Liver (tissue), 10 donors: Measurements from ENCODE around the gene VPS37D. TPM values are rescaled to one million over a fixed set of nuclear protein-coding genes. Genes with fewer than 3 reads are reported as not detected.
A peak's percentile ranks its signal among the peaks of the same experiment; 100 is the strongest.

Experiments
- DNase-seq: peaks from one replicate; pipeline ENCODE4 v3.0.0-alpha.2; 2017; ENCODE audit warnings: low spot score
- H3K27ac ChIP-seq, 2 donors: one replicate each; pipeline ENCODE4 v1.7.0; 2013; ENCODE audit warnings: inconsistent platforms in 2 of 2, low read length in 2 of 2, control low read depth in 1 of 2, low read depth in 1 of 2, mild to moderate bottlenecking in 1 of 2
- H3K27me3 ChIP-seq, 4 donors: one replicate each; pipeline versions ENCODE4 v1.6.1 to v1.7.0; 2013; ENCODE audit warnings: low read length in 3 of 4, inconsistent platforms in 1 of 4, mild to moderate bottlenecking in 1 of 4, moderate library complexity in 1 of 4; ENCODE audit not compliant: control insufficient read depth in 4 of 4, insufficient read depth in 4 of 4
- H3K36me3 ChIP-seq, 4 donors: one replicate each; pipeline versions ENCODE4 v1.6.1 to v1.7.0; 2013; ENCODE audit warnings: low read length in 3 of 4, mild to moderate bottlenecking in 3 of 4, low read depth in 1 of 4, moderate library complexity in 1 of 4; ENCODE audit not compliant: control insufficient read depth in 4 of 4, insufficient read depth in 3 of 4
- H3K4me1 ChIP-seq, 4 donors: one replicate each; pipeline versions ENCODE4 v1.6.1 to v1.7.0; 2013; ENCODE audit warnings: low read length in 3 of 4, mild to moderate bottlenecking in 3 of 4, moderate library complexity in 1 of 4; ENCODE audit not compliant: control insufficient read depth in 4 of 4, insufficient read depth in 4 of 4
- H3K4me3 ChIP-seq, 3 donors: one replicate each; pipeline versions ENCODE4 v1.6.1 to v1.7.0; 2013; ENCODE audit warnings: low read length in 3 of 3, control low read depth in 1 of 3, low read depth in 1 of 3, mild to moderate bottlenecking in 1 of 3
- H3K9ac ChIP-seq, 2 donors: one replicate each; pipeline ENCODE4 v1.7.0; 2013; ENCODE audit warnings: low read length in 2 of 2, mild to moderate bottlenecking in 2 of 2, moderate library complexity in 2 of 2, control low read depth in 1 of 2, low read depth in 1 of 2
- H3K9me3 ChIP-seq, 4 donors: one replicate each; pipeline versions ENCODE4 v1.6.1 to v1.7.0; 2013; ENCODE audit warnings: low read length in 3 of 4; ENCODE audit not compliant: control insufficient read depth in 4 of 4
- FOXA1 ChIP-seq: IDR thresholded peaks from 2 replicates; pipeline ENCODE4 v1.6.1; 2016; ENCODE audit warnings: antibody characterized with exemption
- GABPA ChIP-seq, 2 donors: IDR thresholded peaks in 1 of 2; conservative IDR thresholded peaks in 1 of 2; 2 replicates each; pipeline ENCODE4 v1.6.1; 2016; ENCODE audit warnings: antibody characterized with exemption in 2 of 2, mild to moderate bottlenecking in 1 of 2, moderate library complexity in 1 of 2
- HNF4A ChIP-seq, 2 donors: conservative IDR thresholded peaks; 2 replicates each; pipeline ENCODE4 v1.6.1; 2016; ENCODE audit warnings: antibody characterized with exemption in 2 of 2, mild to moderate bottlenecking in 2 of 2
- HNF4G ChIP-seq: IDR thresholded peaks from 2 replicates; pipeline ENCODE4 v1.6.1; 2016; ENCODE audit warnings: antibody characterized with exemption
- JUND ChIP-seq, 2 donors: IDR thresholded peaks; 2 replicates each; pipeline ENCODE4 v1.6.1; 2016; ENCODE audit warnings: antibody characterized with exemption in 2 of 2
- NR2F2 ChIP-seq: IDR thresholded peaks from 2 replicates; pipeline ENCODE4 v1.6.1; 2016; ENCODE audit warnings: antibody characterized with exemption
- RAD21 ChIP-seq, 2 donors: IDR thresholded peaks; 2 replicates each; pipeline ENCODE4 v1.6.1; 2016; ENCODE audit warnings: antibody characterized with exemption in 2 of 2, mild to moderate bottlenecking in 2 of 2
- RXRA ChIP-seq, 2 donors: IDR thresholded peaks; 2 replicates each; pipeline ENCODE4 v1.6.1; 2017 to 2018; ENCODE audit warnings: antibody characterized with exemption in 2 of 2, mild to moderate bottlenecking in 1 of 2
- SP1 ChIP-seq: IDR thresholded peaks from 2 replicates; pipeline ENCODE4 v1.6.1; 2018; ENCODE audit warnings: antibody characterized with exemption, mild to moderate bottlenecking
- YY1 ChIP-seq: IDR thresholded peaks from 2 replicates; pipeline ENCODE4 v1.6.1; 2016; ENCODE audit warnings: antibody characterized with exemption, mild to moderate bottlenecking
- WGBS: extraction: QIAGEN DNeasy Blood & Tissue Kit; methylation state at CpG from one replicate; pipeline ENCODE4 v1.1.7; 2013; 5-methylcytosine and 5-hydroxymethylcytosine counted together
- polyA plus RNA-seq, 2 donors: library from polyadenylated mRNA; stranded (reverse) in 1 of 2; unstranded in 1 of 2; fragments of 200-250 nt in 1 of 2; fragments of >200 nt in 1 of 2; fragmentation: Nextera tagmentation in 1 of 2; extraction: Ambion mirVana in 1 of 2; gene quantifications; one replicate each; pipeline versions ENCODE4 v1.2.1 to v1.2.3, GENCODE V29; 2013 to 2015
- small RNA-seq: library from RNA; depleted of rRNA; stranded (forward); fragments of <200 nt; gene quantifications from one replicate; pipeline ENCODE3, GENCODE V24; 2014
- total RNA-seq, 2 donors: library from RNA; depleted of rRNA; stranded (reverse); fragments of >200 nt; gene quantifications; one replicate each; pipeline ENCODE4 v1.2.3, GENCODE V29; 2014
- TF ChIP-seq, protein P1 (sequence below): IDR thresholded peaks from 2 replicates; pipeline ENCODE4 v1.6.1; 2016; ENCODE audit warnings: antibody characterized with exemption
- TF ChIP-seq, protein P2 (sequence below): fragments of 150-350 bp; IDR thresholded peaks from 2 replicates; pipeline ENCODE4 v1.5.1; 2017; ENCODE audit warnings: improper control_type of control experiment, low read depth, low read length; ENCODE audit not compliant: missing input control
- TF ChIP-seq, protein P3 (sequence below): IDR thresholded peaks from 2 replicates; pipeline ENCODE4 v1.6.1; 2016; ENCODE audit warnings: antibody characterized with exemption
- TF ChIP-seq, protein P4 (sequence below): IDR thresholded peaks from 2 replicates; pipeline ENCODE4 v1.6.1; 2016; ENCODE audit warnings: antibody characterized with exemption
- donor health status: healthy.
- donor health status: healthy.
- donor health status: healthy.
- donor health status: healthy.
- donor health status: healthy.

VPS37D gene
- total and polyA plus RNA-seq, 4 donors: 0.38 to 3.3 (median 1.3) TPM

DNA sequence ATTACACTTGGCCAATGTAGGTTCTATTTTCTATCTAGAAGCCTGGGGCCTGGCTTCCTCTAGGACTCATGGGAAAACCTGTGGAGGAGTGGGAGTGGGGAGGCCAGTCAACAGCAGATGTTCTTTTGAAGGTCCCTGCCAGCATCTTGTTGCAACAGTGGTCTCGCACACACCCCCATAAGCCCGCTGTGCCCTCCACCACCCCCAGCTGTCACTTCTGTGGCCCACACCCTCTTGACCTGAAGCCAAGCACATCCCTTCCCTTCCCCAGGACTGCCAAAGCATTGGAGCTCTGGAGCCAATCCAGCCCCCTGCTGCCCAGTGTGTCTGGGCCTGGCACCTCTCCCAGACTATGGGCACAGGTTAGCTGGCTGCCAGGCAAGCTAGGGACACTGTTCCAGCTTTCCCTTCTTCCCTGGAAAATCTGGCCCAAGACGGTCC lies 53.8 kb downstream of the VPS37D start:
- Histone ChIP-seq H3K36me3 (no peaks in the 10 kb centered on the region), H3K9ac (no peak overlapping the region), H3K27me3 (no peaks in the 10 kb centered on the region), H3K4me3 (no peak overlapping the region), H3K4me1 (peaks cover 12 to 33% (median 20%) of the 10 kb centered on the region in 4 donors), H3K27ac (no peak overlapping the region), H3K9me3 (no peaks in the 10 kb centered on the region)
- TF ChIP-seq FOXA1: no peak
- TF ChIP-seq, protein P1, sequence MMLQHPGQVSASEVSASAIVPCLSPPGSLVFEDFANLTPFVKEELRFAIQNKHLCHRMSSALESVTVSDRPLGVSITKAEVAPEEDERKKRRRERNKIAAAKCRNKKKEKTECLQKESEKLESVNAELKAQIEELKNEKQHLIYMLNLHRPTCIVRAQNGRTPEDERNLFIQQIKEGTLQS: no peak
- no peak for TF ChIP-seq HNF4G
- peak; percentile 27 to 54 for TF ChIP-seq HNF4A (conservative IDR thresholded peaks at IDR 0.05)
- TF ChIP-seq RAD21 (IDR thresholded peaks at IDR 0.05): peak; percentile 54 to 63
- TF ChIP-seq RXRA (IDR thresholded peaks at IDR 0.05): peak; percentile 59 to 73
- TF ChIP-seq JUND (IDR thresholded peaks at IDR 0.05): no peak
- TF ChIP-seq, protein P2, sequence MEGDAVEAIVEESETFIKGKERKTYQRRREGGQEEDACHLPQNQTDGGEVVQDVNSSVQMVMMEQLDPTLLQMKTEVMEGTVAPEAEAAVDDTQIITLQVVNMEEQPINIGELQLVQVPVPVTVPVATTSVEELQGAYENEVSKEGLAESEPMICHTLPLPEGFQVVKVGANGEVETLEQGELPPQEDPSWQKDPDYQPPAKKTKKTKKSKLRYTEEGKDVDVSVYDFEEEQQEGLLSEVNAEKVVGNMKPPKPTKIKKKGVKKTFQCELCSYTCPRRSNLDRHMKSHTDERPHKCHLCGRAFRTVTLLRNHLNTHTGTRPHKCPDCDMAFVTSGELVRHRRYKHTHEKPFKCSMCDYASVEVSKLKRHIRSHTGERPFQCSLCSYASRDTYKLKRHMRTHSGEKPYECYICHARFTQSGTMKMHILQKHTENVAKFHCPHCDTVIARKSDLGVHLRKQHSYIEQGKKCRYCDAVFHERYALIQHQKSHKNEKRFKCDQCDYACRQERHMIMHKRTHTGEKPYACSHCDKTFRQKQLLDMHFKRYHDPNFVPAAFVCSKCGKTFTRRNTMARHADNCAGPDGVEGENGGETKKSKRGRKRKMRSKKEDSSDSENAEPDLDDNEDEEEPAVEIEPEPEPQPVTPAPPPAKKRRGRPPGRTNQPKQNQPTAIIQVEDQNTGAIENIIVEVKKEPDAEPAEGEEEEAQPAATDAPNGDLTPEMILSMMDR: no peak
- TF ChIP-seq SP1: peak; percentile 40
- no peak for TF ChIP-seq GABPA (IDR thresholded peaks at IDR 0.05 in 1 of 2, conservative IDR thresholded peaks at IDR 0.05 in 1 of 2)
- TF ChIP-seq YY1: peak; percentile 47
- TF ChIP-seq NR2F2: no peak
- TF ChIP-seq, protein P3, sequence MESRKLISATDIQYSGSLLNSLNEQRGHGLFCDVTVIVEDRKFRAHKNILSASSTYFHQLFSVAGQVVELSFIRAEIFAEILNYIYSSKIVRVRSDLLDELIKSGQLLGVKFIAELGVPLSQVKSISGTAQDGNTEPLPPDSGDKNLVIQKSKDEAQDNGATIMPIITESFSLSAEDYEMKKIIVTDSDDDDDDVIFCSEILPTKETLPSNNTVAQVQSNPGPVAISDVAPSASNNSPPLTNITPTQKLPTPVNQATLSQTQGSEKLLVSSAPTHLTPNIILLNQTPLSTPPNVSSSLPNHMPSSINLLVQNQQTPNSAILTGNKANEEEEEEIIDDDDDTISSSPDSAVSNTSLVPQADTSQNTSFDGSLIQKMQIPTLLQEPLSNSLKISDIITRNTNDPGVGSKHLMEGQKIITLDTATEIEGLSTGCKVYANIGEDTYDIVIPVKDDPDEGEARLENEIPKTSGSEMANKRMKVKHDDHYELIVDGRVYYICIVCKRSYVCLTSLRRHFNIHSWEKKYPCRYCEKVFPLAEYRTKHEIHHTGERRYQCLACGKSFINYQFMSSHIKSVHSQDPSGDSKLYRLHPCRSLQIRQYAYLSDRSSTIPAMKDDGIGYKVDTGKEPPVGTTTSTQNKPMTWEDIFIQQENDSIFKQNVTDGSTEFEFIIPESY: no peak
- TF ChIP-seq, protein P4, sequence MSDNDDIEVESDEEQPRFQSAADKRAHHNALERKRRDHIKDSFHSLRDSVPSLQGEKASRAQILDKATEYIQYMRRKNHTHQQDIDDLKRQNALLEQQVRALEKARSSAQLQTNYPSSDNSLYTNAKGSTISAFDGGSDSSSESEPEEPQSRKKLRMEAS: no peak
- no peak for DNase-seq
- 22% methylated on average over 3 of the region's 3 CpGs for WGBS

Small RNA genes lying within 50 kb of the gene (small RNA-seq; reads per million reads assigned to genes)
- gene MIR4284: 0.11 reads per million

Other genes starting within 250 kb of the VPS37D start
- gene FZD9, start 234.1 kb upstream of the VPS37D start, total RNA-seq: under 1 TPM; 0.33 to 0.56 TPM
- gene FZD9, start 234.1 kb upstream of the VPS37D start, polyA plus RNA-seq: under 1 TPM; 0.11 to 0.18 TPM
- 10 to 100 TPM; 30.7 to 31.3 TPM for gene BAZ1B, start 145.5 kb upstream of the VPS37D start, total RNA-seq
- 10 to 100 TPM in 1 of 2 donors, 1 to 10 TPM in 1; 8.6 to 12.3 TPM for gene BAZ1B, start 145.5 kb upstream of the VPS37D start, polyA plus RNA-seq
- 10 to 100 TPM; 13.2 to 15.5 TPM for gene BCL7B, start 110.1 kb upstream of the VPS37D start, total RNA-seq
- 10 to 100 TPM; 27.0 to 27.5 TPM for gene BCL7B, start 110.1 kb upstream of the VPS37D start, polyA plus RNA-seq
- gene TBL2, start 89.3 kb upstream of the VPS37D start, total RNA-seq: 10 to 100 TPM; 16.5 to 36.6 TPM
- 10 to 100 TPM; 10.9 to 21.5 TPM for gene TBL2, start 89.3 kb upstream of the VPS37D start, polyA plus RNA-seq
- 100 to 1,000 TPM in 1 of 2 donors, 10 to 100 TPM in 1; 50.3 to 384 TPM for gene MLXIPL, start 43.3 kb upstream of the VPS37D start, total RNA-seq
- gene MLXIPL, start 43.3 kb upstream of the VPS37D start, polyA plus RNA-seq: 100 to 1,000 TPM; 148 to 316 TPM
- gene DNAJC30, start 15.6 kb downstream of the VPS37D start, total RNA-seq: 1 to 10 TPM; 2.1 to 2.3 TPM
- gene DNAJC30, start 15.6 kb downstream of the VPS37D start, polyA plus RNA-seq: 1 to 10 TPM; 7.4 to 8.7 TPM
- gene BUD23, start 15.8 kb downstream of the VPS37D start, total RNA-seq: 10 to 100 TPM; 19.1 to 33.4 TPM
- gene BUD23, start 15.8 kb downstream of the VPS37D start, polyA plus RNA-seq: 10 to 100 TPM; 42.2 to 52.6 TPM
- gene STX1A, start 51.8 kb downstream of the VPS37D start, total RNA-seq: 1 to 10 TPM in 1 of 2 donors, under 1 TPM in 1; 0.79 to 1.9 TPM
- gene STX1A, start 51.8 kb downstream of the VPS37D start, polyA plus RNA-seq: 1 to 10 TPM in 1 of 2 donors, under 1 TPM in 1; 0.49 to 1.4 TPM
- gene ABHD11, start 71.0 kb downstream of the VPS37D start, total RNA-seq: 1 to 10 TPM; 5.1 to 5.9 TPM
- 1 to 10 TPM; 7.4 to 7.6 TPM for gene ABHD11, start 71.0 kb downstream of the VPS37D start, polyA plus RNA-seq
- 10 to 100 TPM in 1 of 2 donors, 1 to 10 TPM in 1; 3.6 to 21.1 TPM for gene CLDN3, start 102.4 kb downstream of the VPS37D start, total RNA-seq
- gene CLDN3, start 102.4 kb downstream of the VPS37D start, polyA plus RNA-seq: 10 to 100 TPM; 24.7 to 43.0 TPM
- 1 to 10 TPM in 1 of 2 donors, under 1 TPM in 1; 0.37 to 1.4 TPM for gene CLDN4, start 163.2 kb downstream of the VPS37D start, total RNA-seq
- 1 to 10 TPM; 1.2 to 2.0 TPM for gene CLDN4, start 163.2 kb downstream of the VPS37D start, polyA plus RNA-seq
- 1 to 10 TPM; 1.0 to 1.6 TPM for gene METTL27, start 174.7 kb downstream of the VPS37D start, total RNA-seq
- gene METTL27, start 174.7 kb downstream of the VPS37D start, polyA plus RNA-seq: 1 to 10 TPM; 1.6 to 1.7 TPM
- gene TMEM270, start 193.3 kb downstream of the VPS37D start, total RNA-seq: not detected
- under 1 TPM in 1 of 2 donors, not detected in 1; 0.09 TPM for gene TMEM270, start 193.3 kb downstream of the VPS37D start, polyA plus RNA-seq